GM23338 (cell line): ENCODE results near the gene PYGB. TPM values are rescaled to one million over a fixed set of nuclear protein-coding genes. Genes with fewer than 3 reads are reported as not detected.
A peak's percentile ranks its signal among the peaks of the same experiment; 100 is the strongest.

Source experiments
- ATAC-seq: fragments of 200-7000 bp; cut with Tn5 transposase; 3 replicates; pipeline ENCODE4 v1.9.1; 2020
- DNase-seq: peaks from one replicate; pipeline ENCODE4 v3.0.0-alpha.2; 2015; ENCODE audit warnings: low spot score
- H2AFZ ChIP-seq: fragments of 200-600 bp; sonication (generic); 2 replicates; pipeline ENCODE4 v1.8.0; 2016; ENCODE audit warnings: antibody characterized with exemption, mild to moderate bottlenecking, moderate library complexity
- H3F3A ChIP-seq: fragments of 200-600 bp; sonication (generic); replicated peaks from 2 replicates; pipeline ENCODE4 v1.8.0; 2017; ENCODE audit warnings: antibody characterized with exemption, mixed run types, low read depth
- H3K27ac ChIP-seq: fragments of 200-600 bp; sonication (generic); 2 replicates; pipeline ENCODE4 v1.6.1; 2016; ENCODE audit warnings: low read depth
- H3K27me3 ChIP-seq: fragments of 200-600 bp; sonication (generic); 2 replicates; pipeline ENCODE4 v1.8.0; 2016; ENCODE audit warnings: mild to moderate bottlenecking, mixed run types, moderate library complexity; ENCODE audit not compliant: insufficient read depth
- H3K36me3 ChIP-seq: fragments of 200-600 bp; sonication (generic); 2 replicates; pipeline ENCODE4 v1.8.0; 2016; ENCODE audit warnings: mild to moderate bottlenecking; ENCODE audit not compliant: insufficient read depth
- H3K4me1 ChIP-seq: fragments of 200-600 bp; sonication (generic); 2 replicates; pipeline ENCODE4 v1.8.0; 2016; ENCODE audit warnings: mild to moderate bottlenecking, moderate library complexity; ENCODE audit not compliant: insufficient read depth
- H3K4me2 ChIP-seq: fragments of 200-600 bp; sonication (generic); 2 replicates; pipeline ENCODE4 v1.7.1; 2017; ENCODE audit warnings: mixed run types
- H3K4me3 ChIP-seq: fragments of 200-600 bp; sonication (generic); 2 replicates; pipeline ENCODE4 v1.6.1; 2016; ENCODE audit warnings: mixed run types
- H3K79me2 ChIP-seq: fragments of 200-600 bp; sonication (generic); replicated peaks from 2 replicates; pipeline ENCODE4 v1.8.0; 2017; ENCODE audit warnings: mild to moderate bottlenecking; ENCODE audit not compliant: insufficient read depth
- H3K9me2 ChIP-seq: fragments of 200-600 bp; sonication (generic); 2 replicates; pipeline ENCODE4 v1.8.0; 2017; ENCODE audit not compliant: insufficient read depth
- H4K20me1 ChIP-seq: fragments of 200-600 bp; sonication (generic); replicated peaks from 2 replicates; pipeline ENCODE4 v1.8.0; 2017; ENCODE audit warnings: mild to moderate bottlenecking; ENCODE audit not compliant: insufficient read depth
- H3K27ac Mint-ChIP-seq: 2 replicates; pipeline ENCODE4 v1.8.0; 2020; ENCODE audit warnings: inconsistent platforms, mild to moderate bottlenecking, moderate library complexity, mixed read lengths
- H3K27me3 Mint-ChIP-seq: 3 replicates; pipeline ENCODE4 v1.8.0; 2022; ENCODE audit warnings: low read depth, mild to moderate bottlenecking, moderate library complexity, mixed read lengths, inconsistent platforms; ENCODE audit not compliant: insufficient read depth, poor library complexity
- H3K36me3 Mint-ChIP-seq: 3 replicates; pipeline ENCODE4 v1.8.0; 2021; ENCODE audit warnings: low read depth, mild to moderate bottlenecking, inconsistent platforms, moderate library complexity, mixed read lengths
- H3K4me1 Mint-ChIP-seq: 3 replicates; pipeline ENCODE4 v1.8.0; 2020; ENCODE audit warnings: mild to moderate bottlenecking, inconsistent platforms, mixed read lengths
- H3K4me3 Mint-ChIP-seq: 3 replicates; pipeline ENCODE4 v1.8.0; 2021; ENCODE audit warnings: moderate library complexity, mild to moderate bottlenecking, inconsistent platforms, mixed read lengths
- H3K9me3 Mint-ChIP-seq: 3 replicates; pipeline ENCODE4 v1.8.0; 2020; ENCODE audit warnings: moderate library complexity, mild to moderate bottlenecking, inconsistent platforms, mixed read lengths
- CREB1 ChIP-seq: fragments of 250-450 bp; sonication (Bioruptor Pico); IDR thresholded peaks from 2 replicates; pipeline ENCODE4 v1.5.0; 2020; ENCODE audit warnings: low read depth, mild to moderate bottlenecking, moderate library complexity
- CTCF ChIP-seq, 2 experiments: fragments of 200-600 bp in 1 of 2; sonication (generic) in 1 of 2; conservative IDR thresholded peaks; 2 replicates each; pipeline versions ENCODE4 v1.5.1 to v1.6.1; 2016 to 2017; ENCODE audit warnings: antibody characterized with exemption in 2 of 2, low read depth in 2 of 2, mild to moderate bottlenecking in 2 of 2, moderate library complexity in 1 of 2
- ETS1 ChIP-seq: IDR thresholded peaks from 2 replicates; pipeline ENCODE4 v1.6.1; 2016; ENCODE audit warnings: antibody characterized with exemption
- EZH2phosphoT487 ChIP-seq: fragments of 200-600 bp; sonication (generic); IDR thresholded peaks from one replicate; pipeline ENCODE4 v1.8.1; 2018; ENCODE audit warnings: antibody characterized with exemption; ENCODE audit not compliant: unreplicated experiment
- JUNB ChIP-seq: IDR thresholded peaks from one replicate; pipeline ENCODE4 v1.6.1; 2016; ENCODE audit warnings: antibody characterized with exemption; ENCODE audit not compliant: unreplicated experiment
- STAT1 ChIP-seq: IDR thresholded peaks from one replicate; pipeline ENCODE4 v1.6.1; 2016; ENCODE audit warnings: antibody characterized with exemption; ENCODE audit not compliant: unreplicated experiment
- ZNF114 ChIP-seq: fragments of 250-450 bp; sonication (Bioruptor Pico); IDR thresholded peaks from 2 replicates; pipeline ENCODE4 v1.5.0; 2020; ENCODE audit warnings: mild to moderate bottlenecking, moderate library complexity
- ZNF331 ChIP-seq: fragments of 250-450 bp; sonication (Bioruptor Pico); IDR thresholded peaks from 2 replicates; pipeline ENCODE4 v1.5.0; 2020; ENCODE audit warnings: low read depth, mild to moderate bottlenecking, moderate library complexity
- ZNF462 ChIP-seq: fragments of 250-450 bp; sonication (Bioruptor Pico); IDR thresholded peaks from 2 replicates; pipeline ENCODE4 v1.5.0; 2020; ENCODE audit warnings: mild to moderate bottlenecking, moderate library complexity
- polyA plus RNA-seq: library from polyadenylated mRNA; unstranded; fragments of >200 nt; fragmentation: Nextera tagmentation; extraction: Ambion mirVana; gene quantifications from 2 replicates; pipeline ENCODE4 v1.2.1, GENCODE V29; 2016
- total RNA-seq: library from RNA; depleted of rRNA; stranded (reverse); fragments of >200 nt; shearing (Covaris generic); gene quantifications from 2 replicates; pipeline ENCODE4 v1.2.3, GENCODE V29; 2014

The PYGB gene
- total and polyA plus RNA-seq, 2 experiments from 2014 or later: 15.6 to 64.0 TPM

GRCh38 chr20:25318471-25319240 is 70.8 kb downstream of the PYGB start:
- no peaks in the 10 kb centered on the region for H3K9me2 ChIP-seq
- H4K20me1 ChIP-seq: peaks cover 11% of the 10 kb centered on the region; the same call in 1 of the 2 replicates
- no peak overlapping the region for H2AFZ ChIP-seq
- H3K36me3 ChIP-seq: peaks cover 7% of the 10 kb centered on the region; the same call in 1 of the 2 replicates
- H3K27ac Mint-ChIP-seq: no peak overlapping the region
- DNase-seq (no peak), ATAC-seq (no peak)
- peaks cover 15% of the 10 kb centered on the region for H3K79me2 ChIP-seq
- H3K27me3 Mint-ChIP-seq: peaks cover 13% of the 10 kb centered on the region
- peaks cover 52% of the 10 kb centered on the region for H3K36me3 Mint-ChIP-seq
- H3K27ac ChIP-seq: no peak overlapping the region
- no peak overlapping the region for H3K4me2 ChIP-seq
- no peak overlapping the region for H3K4me3 Mint-ChIP-seq
- H3K4me3 ChIP-seq: no peak overlapping the region
- no peaks in the 10 kb centered on the region for H3K4me1 ChIP-seq
- H3F3A ChIP-seq: no peaks in the 10 kb centered on the region
- no peak for TF ChIP-seq ZNF331 (CRISPR knock-in tag)
- TF ChIP-seq ETS1: no peak
- no peak for TF ChIP-seq CREB1 (CRISPR knock-in tag)
- TF ChIP-seq CTCF (conservative IDR thresholded peaks at IDR 0.05; ENCODE audit: low read depth in 2 of 2): no peak
- no peak for TF ChIP-seq JUNB
- H3K27me3 ChIP-seq: no peaks in the 10 kb centered on the region
- no peaks in the 10 kb centered on the region for H3K9me3 Mint-ChIP-seq
- peaks cover 13% of the 10 kb centered on the region for H3K4me1 Mint-ChIP-seq

GRCh38 chr20:25319241-25320034 is 71.6 kb downstream of the PYGB start:
- DNase-seq (no peak), ATAC-seq (no peak)
- Histone ChIP-seq H2AFZ (no peak overlapping the region), H3K27ac (no peak overlapping the region), H3K4me1 (peaks cover 5% of the 10 kb centered on the region), H3K4me3 (no peak overlapping the region), H3F3A (no peaks in the 10 kb centered on the region), H4K20me1 (peaks cover 11% of the 10 kb centered on the region; the same call in 1 of the 2 replicates), H3K9me2 (no peaks in the 10 kb centered on the region), H3K4me2 (no peak overlapping the region), H3K27me3 (no peaks in the 10 kb centered on the region), H3K36me3 (peaks cover 7% of the 10 kb centered on the region; the same call in 1 of the 2 replicates), H3K79me2 (peaks cover 21% of the 10 kb centered on the region)
- H3K4me3 Mint-ChIP-seq: no peak overlapping the region
- H3K27me3 Mint-ChIP-seq: peaks cover 15% of the 10 kb centered on the region
- no peaks in the 10 kb centered on the region for H3K9me3 Mint-ChIP-seq
- H3K36me3 Mint-ChIP-seq: peaks cover 48% of the 10 kb centered on the region
- peaks cover 21% of the 10 kb centered on the region for H3K4me1 Mint-ChIP-seq
- 0 out of 2 replicates have a peak overlapping the region, but pooled peaks have one; percentile 2 for H3K27ac Mint-ChIP-seq
- TF ChIP-seq EZH2phosphoT487 (no peak), ZNF114 (CRISPR knock-in tag) (no peak), STAT1 (no peak), ZNF331 (CRISPR knock-in tag) (no peak), ZNF462 (CRISPR knock-in tag) (no peak)
